Endothelial cell of umbilical vein (primary cell): Measurements from ENCODE around the gene ABHD14A. TPM values are rescaled to one million over a fixed set of nuclear protein-coding genes. Genes with fewer than 3 reads are reported as not detected.

Source experiments
- BruUV-seq: library from RNA; stranded (reverse); fragments of 400-500 nt; replicated peaks from 2 replicates; lab custom pipeline; 2021; lab: Mats Ljungman, UMichigan
- CTCF ChIA-PET: fragments of 300-600, 350-600 bp; sonication (Branson Sonifier 250); formaldehyde crosslinking; loops from one replicate; lab custom pipeline; 2021; ENCODE audit warnings: antibody characterized with exemption, inconsistent platforms; lab: Charles Lee
- POLR2A ChIA-PET: fragments of 300-600, 350-600 bp; sonication (Branson Sonifier 250); formaldehyde crosslinking; loops from one replicate; lab custom pipeline; 2021; ENCODE audit warnings: antibody characterized with exemption, inconsistent platforms; lab: Charles Lee
- DNase-seq: peaks from one replicate; pipeline ENCODE4 v3.0.0-alpha.2; 2011; ENCODE audit warnings: low read depth, low spot score
- FAIRE-seq: peaks from 2 replicates; lab custom pipeline; 2011; peaks lifted over from hg19 to GRCh38; lab: Jason Lieb, UNC
- H2AFZ ChIP-seq: 2 replicates; pipeline ENCODE4 v1.6.0; 2012; ENCODE audit warnings: low read depth, low read length, control low read depth, inconsistent platforms
- H3K27ac ChIP-seq: 2 replicates; pipeline ENCODE4 v1.5.1; 2011; ENCODE audit warnings: low read depth, mild to moderate bottlenecking, control low read depth, low read length, moderate library complexity; ENCODE audit not compliant: insufficient read depth
- H3K27me3 ChIP-seq, 2 experiments: 2 replicates each; pipeline versions ENCODE4 v1.6.0 to v1.6.1; 2011; ENCODE audit warnings: low read length in 2 of 2, mixed read lengths in 1 of 2; ENCODE audit not compliant: control insufficient read depth in 2 of 2, insufficient read depth in 2 of 2
- H3K36me3 ChIP-seq, 2 experiments: 2 replicates in 1 of 2; 3 replicates in 1 of 2; pipeline ENCODE4 v1.5.1; 2011; ENCODE audit warnings: low read length in 2 of 2, mild to moderate bottlenecking in 1 of 2, moderate library complexity in 1 of 2; ENCODE audit not compliant: control insufficient read depth in 2 of 2, insufficient read depth in 2 of 2; ENCODE audit errors: extremely low read depth in 1 of 2
- H3K4me1 ChIP-seq: 3 replicates; pipeline ENCODE4 v1.5.1; 2011; ENCODE audit warnings: mild to moderate bottlenecking, low read length; ENCODE audit not compliant: control insufficient read depth, insufficient read depth; ENCODE audit errors: extremely low read depth
- H3K4me2 ChIP-seq: 2 replicates; pipeline ENCODE4 v1.6.1; 2011; ENCODE audit warnings: low read length, control low read depth, mixed read lengths; ENCODE audit not compliant: insufficient read depth
- H3K4me3 ChIP-seq, 3 experiments: fragments of 200-600 bp in 1 of 3; sonication (generic), shearing (Covaris generic) in 1 of 3; replicated peaks in 1 of 3; 2 replicates each; pipeline ENCODE4 v1.5.1; 2011 to 2016; ENCODE audit warnings: control low read depth in 3 of 3, low read length in 3 of 3, mild to moderate bottlenecking in 2 of 3, inconsistent platforms in 1 of 3, low read depth in 1 of 3, moderate library complexity in 1 of 3; ENCODE audit not compliant: insufficient read depth in 1 of 3
- H3K79me2 ChIP-seq: 2 replicates; pipeline ENCODE4 v1.6.0; 2012; ENCODE audit warnings: low read length, inconsistent platforms; ENCODE audit not compliant: control insufficient read depth, insufficient read depth
- H3K9ac ChIP-seq: replicated peaks from 2 replicates; pipeline ENCODE3; 2011; ENCODE audit warnings: low read length, control low read depth; ENCODE audit not compliant: insufficient read depth; ENCODE audit errors: extremely low read depth
- H3K9me1 ChIP-seq: replicated peaks from 3 replicates; pipeline ENCODE4 v1.6.0; 2011; ENCODE audit warnings: mild to moderate bottlenecking, low read length; ENCODE audit not compliant: control insufficient read depth, insufficient read depth; ENCODE audit errors: extremely low read depth
- H3K9me3 ChIP-seq: replicated peaks from 2 replicates; pipeline ENCODE4 v1.5.1; 2012; ENCODE audit warnings: low read length, inconsistent platforms; ENCODE audit not compliant: control insufficient read depth, insufficient read depth
- H4K20me1 ChIP-seq: replicated peaks from 2 replicates; pipeline ENCODE3; 2011; ENCODE audit warnings: mild to moderate bottlenecking, low read length; ENCODE audit not compliant: control insufficient read depth, insufficient read depth; ENCODE audit errors: extremely low read depth
- EZH2 ChIP-seq: IDR thresholded peaks from 2 replicates; pipeline ENCODE4 v1.6.1; 2012; ENCODE audit warnings: borderline replicate concordance, low read depth, mild to moderate bottlenecking, moderate library complexity, low read length, inconsistent platforms; ENCODE audit not compliant: severe bottlenecking
- FOS ChIP-seq: IDR thresholded peaks from 2 replicates; pipeline ENCODE4 v1.6.1; 2011; ENCODE audit warnings: mild to moderate bottlenecking, low read length, moderate library complexity, borderline replicate concordance; ENCODE audit not compliant: insufficient read depth
- GATA2 ChIP-seq: IDR thresholded peaks from 2 replicates; pipeline ENCODE4 v1.7.0; 2011; ENCODE audit warnings: low read depth, mild to moderate bottlenecking, moderate library complexity, mixed read lengths, low read length; ENCODE audit not compliant: insufficient read length, insufficient read depth
- POLR2A ChIP-seq: IDR thresholded peaks from 2 replicates; pipeline ENCODE4 v1.6.1; 2012; ENCODE audit warnings: low read depth, mild to moderate bottlenecking, control low read depth, low read length
- POLR2AphosphoS5 ChIP-seq: IDR thresholded peaks from 2 replicates; pipeline ENCODE4 v1.6.1; 2012; ENCODE audit warnings: low read depth, mild to moderate bottlenecking, control low read depth, low read length, moderate library complexity; ENCODE audit not compliant: insufficient read depth
- dilution Hi-C: fragments of 300-500 bp; cut with MboI; formaldehyde crosslinking; loops from one replicate; pipeline ENCODE4 v1.15.0; 2019; ENCODE audit warnings: low sequenced_read_pairs; ENCODE audit not compliant: extremely low pct_ligation_motif_present
- intact Hi-C: fragments of 100-400 bp; cut with micrococcal nuclease; formaldehyde crosslinking; loops from one replicate; pipeline ENCODE4 v1.10.0; 2022
- polyA plus RNA-seq, 4 experiments: library from polyadenylated mRNA; depleted of rRNA in 3 of 4; stranded (reverse) in 3 of 4; unstranded in 1 of 4; fragments of >200 nt; gene quantifications; 2 replicates each; pipeline versions ENCODE4 v1.2.1 to v1.2.3, GENCODE V29; 2011 to 2012; ENCODE audit warnings: missing spikeins in 1 of 4
- total RNA-seq: library from RNA; stranded (reverse); gene quantifications from 2 replicates; pipeline ENCODE4 v1.2.3, GENCODE V29; 2021
- TF ChIP-seq, protein P1 (sequence below), 2 donors: IDR thresholded peaks; 1 replicate in 1 of 2; 2 replicates in 1 of 2; pipeline ENCODE4 v1.5.1; 2011; ENCODE audit warnings: low read length in 2 of 2, mild to moderate bottlenecking in 2 of 2, moderate library complexity in 2 of 2, control low read depth in 1 of 2, inconsistent platforms in 1 of 2, low read depth in 1 of 2; ENCODE audit not compliant: insufficient read depth in 1 of 2; ENCODE audit errors: extremely low read depth in 1 of 2

ABHD14A gene
- total and polyA plus RNA-seq, 2 donors (not counting 3 experiments of a cell fraction or from before 2014, with no cell fraction given): 6.6 to 23.7 TPM

GRCh38 chr3:51942603-51943450 is 32.0 kb upstream of the ABHD14A start:
- H3K4me3 ChIP-seq: peak overlapping the region in 2 of 3 experiments; percentile 39 to 40
- peaks cover 0 to 4% of the 10 kb centered on the region in 2 experiments for H3K36me3 ChIP-seq
- DNase-seq (peak; percentile 23), FAIRE-seq (peak; percentile 38)
- H3K4me2 ChIP-seq: peak overlapping the region; percentile 63
- CTCF ChIA-PET: interaction anchor here (0.7 to 2.8 kb wide), 10 partner anchors 10 to 202 kb away, joined by 3 to 46 read pairs (median 4); partner anchors contain the start of genes ABHD14A, ABHD14B, DUSP7 and RPL29
- H3K27me3 ChIP-seq: no peaks in the 10 kb centered on the region
- TF ChIP-seq EZH2: no peak
- TF ChIP-seq POLR2A: no peak
- no peak for TF ChIP-seq FOS
- TF ChIP-seq, protein P1, sequence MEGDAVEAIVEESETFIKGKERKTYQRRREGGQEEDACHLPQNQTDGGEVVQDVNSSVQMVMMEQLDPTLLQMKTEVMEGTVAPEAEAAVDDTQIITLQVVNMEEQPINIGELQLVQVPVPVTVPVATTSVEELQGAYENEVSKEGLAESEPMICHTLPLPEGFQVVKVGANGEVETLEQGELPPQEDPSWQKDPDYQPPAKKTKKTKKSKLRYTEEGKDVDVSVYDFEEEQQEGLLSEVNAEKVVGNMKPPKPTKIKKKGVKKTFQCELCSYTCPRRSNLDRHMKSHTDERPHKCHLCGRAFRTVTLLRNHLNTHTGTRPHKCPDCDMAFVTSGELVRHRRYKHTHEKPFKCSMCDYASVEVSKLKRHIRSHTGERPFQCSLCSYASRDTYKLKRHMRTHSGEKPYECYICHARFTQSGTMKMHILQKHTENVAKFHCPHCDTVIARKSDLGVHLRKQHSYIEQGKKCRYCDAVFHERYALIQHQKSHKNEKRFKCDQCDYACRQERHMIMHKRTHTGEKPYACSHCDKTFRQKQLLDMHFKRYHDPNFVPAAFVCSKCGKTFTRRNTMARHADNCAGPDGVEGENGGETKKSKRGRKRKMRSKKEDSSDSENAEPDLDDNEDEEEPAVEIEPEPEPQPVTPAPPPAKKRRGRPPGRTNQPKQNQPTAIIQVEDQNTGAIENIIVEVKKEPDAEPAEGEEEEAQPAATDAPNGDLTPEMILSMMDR (IDR thresholded peaks at IDR 0.05; ENCODE audit: extremely low read depth in 1 of 2, insufficient read depth in 1 of 2, low read depth in 1 of 2, low read length in 2 of 2): no peak
- TF ChIP-seq GATA2: no peak
- TF ChIP-seq POLR2AphosphoS5: no peak
- H2AFZ ChIP-seq: peak overlapping the region; percentile 89
- peaks cover 21% of the 10 kb centered on the region for H3K4me1 ChIP-seq
- H4K20me1 ChIP-seq: no peaks in the 10 kb centered on the region
- BruUV-seq: TSS peak; percentile 90
- intact Hi-C loops (loop anchor here (1.0 to 10.0 kb wide), 10 partner anchors 13 to 558 kb away; partner anchors contain the start of genes ABHD14B, ACY1, DCAF1 and MANF), dilution Hi-C loops (no loop called here)
- no peaks in the 10 kb centered on the region for H3K9me1 ChIP-seq
- H3K79me2 ChIP-seq: peaks cover 16% of the 10 kb centered on the region
- H3K27ac ChIP-seq: peak overlapping the region; percentile 80
- H3K9me3 ChIP-seq: no peaks in the 10 kb centered on the region
- POLR2A ChIA-PET: interaction anchor here (0.6 to 2.1 kb wide), 4 partner anchors 11 to 53 kb away, joined by 3 to 6 read pairs (median 4); partner anchors contain the start of genes ABHD14B and RPL29
- H3K9ac ChIP-seq: peak overlapping the region; percentile 78
